K562 (cell line): Measurements from ENCODE around the gene SLC34A3. TPM values are rescaled to one million over a fixed set of nuclear protein-coding genes. Genes with fewer than 3 reads are reported as not detected.

ENCODE experiments used
- ADNP ChIP-seq: fragments of 200-800 bp; sonication (Bioruptor generic); IDR thresholded peaks from 2 replicates; pipeline ENCODE4 v1.6.1; 2016; ENCODE audit warnings: missing genetic modification characterization, missing compliant biosample characterization
- DIDO1 ChIP-seq: fragments of 450-650 bp; IDR thresholded peaks from 2 replicates; pipeline ENCODE4 v1.6.1; 2016; ENCODE audit warnings: low read depth, missing biosample characterization, missing genetic modification characterization
- GABPB1 ChIP-seq: sonication (generic); formaldehyde crosslinking; IDR thresholded peaks from 2 replicates; pipeline ENCODE4 v1.8.0; 2022; ENCODE audit warnings: mild to moderate bottlenecking, missing genetic modification reagents
- GTF2E2 ChIP-seq: fragments of 200-800 bp; sonication (Bioruptor generic); IDR thresholded peaks from 2 replicates; pipeline ENCODE4 v1.6.1; 2016; ENCODE audit warnings: missing genetic modification characterization, missing compliant biosample characterization
- KAT2B ChIP-seq: IDR thresholded peaks from one replicate; pipeline ENCODE4 v1.6.1; 2012; ENCODE audit warnings: low read depth, mild to moderate bottlenecking, control low read depth, inconsistent platforms, low read length, moderate library complexity
- KDM2B ChIP-seq: fragments of 250-450 bp; sonication (Bioruptor Pico); IDR thresholded peaks from 2 replicates; pipeline ENCODE4 v1.8.0; 2021; ENCODE audit warnings: mild to moderate bottlenecking, moderate library complexity
- MAFG ChIP-seq: fragments of 450-650 bp; conservative IDR thresholded peaks from 2 replicates; pipeline ENCODE4 v1.6.1; 2016; ENCODE audit warnings: missing genetic modification characterization, missing compliant biosample characterization
- MED1 ChIP-seq: sonication (generic); formaldehyde crosslinking; IDR thresholded peaks from 2 replicates; pipeline ENCODE4 v1.8.1; 2023; ENCODE audit warnings: missing genetic modification reagents, borderline replicate concordance
- NBN ChIP-seq: fragments of 450-650 bp; IDR thresholded peaks from 2 replicates; pipeline ENCODE4 v1.6.1; 2016; ENCODE audit warnings: low read depth, mild to moderate bottlenecking
- NFE2 ChIP-seq: IDR thresholded peaks from 2 replicates; pipeline ENCODE4 v1.6.1; 2014; ENCODE audit warnings: antibody characterized with exemption, low read depth
- POLR2A ChIP-seq: fragments of 450-650 bp; conservative IDR thresholded peaks from 2 replicates; pipeline ENCODE4 v1.6.1; 2016
- PRPF4 ChIP-seq: fragments of 200-400 bp; formaldehyde crosslinking; IDR thresholded peaks from one replicate; pipeline ENCODE4 v1.6.1; 2017; ENCODE audit warnings: low read length, low read depth, mild to moderate bottlenecking; ENCODE audit not compliant: insufficient read depth, poor library complexity, severe bottlenecking
- RREB1 ChIP-seq: fragments of 250-450 bp; sonication (Bioruptor Pico); IDR thresholded peaks from 2 replicates; pipeline ENCODE4 v1.4.0; 2020
- STAT5B ChIP-seq: fragments of 250-450 bp; sonication (Bioruptor Pico); IDR thresholded peaks from 2 replicates; pipeline ENCODE4 v1.8.0; 2021; ENCODE audit warnings: mild to moderate bottlenecking, inconsistent platforms
- ZZZ3 ChIP-seq: fragments of 450-650 bp; IDR thresholded peaks from 2 replicates; pipeline ENCODE4 v1.6.1; 2016; ENCODE audit warnings: antibody characterized with exemption, mild to moderate bottlenecking, moderate library complexity
- polyA plus RNA-seq, 8 experiments: library from polyadenylated mRNA; depleted of rRNA in 4 of 8; stranded (reverse) in 5 of 8; unstranded in 3 of 8; fragments of >200 nt; fragmentation: Nextera tagmentation in 2 of 8; fragmentation: Illumina TruSeq in 1 of 8; extraction: Ambion mirVana in 2 of 8; extraction: Trizol in 1 of 8; gene quantifications; 2 replicates each; pipeline versions ENCODE4 v1.2.1 to v1.2.3, GENCODE V29; 2011 to 2014; ENCODE audit warnings: inconsistent platforms in 1 of 8, missing spikeins in 1 of 8
- total RNA-seq, 7 experiments: library from RNA; depleted of rRNA in 6 of 7; stranded (reverse); fragments of >200 nt in 6 of 7; fragmentation: Illumina TruSeq in 2 of 7; extraction: Trizol in 2 of 7; gene quantifications; 2 replicates each; pipeline versions ENCODE4 v1.2.1 to v1.2.3, GENCODE V29; 2011 to 2021; ENCODE audit warnings: low replicate concordance in 1 of 7
- TF ChIP-seq, protein P1 (sequence below): IDR thresholded peaks from 2 replicates; pipeline ENCODE4 v1.6.1; 2011; ENCODE audit not compliant: insufficient read length; ENCODE audit errors: extremely low read depth
- TF ChIP-seq, protein P2 (sequence below): fragments of 450-650 bp; IDR thresholded peaks from 2 replicates; pipeline ENCODE4 v1.6.1; 2017; ENCODE audit warnings: antibody characterized with exemption
- TF ChIP-seq, protein P3 (sequence below), 2 experiments: fragments of 200-800 bp in 1 of 2; sonication (Bioruptor generic) in 1 of 2; sonication (generic) in 1 of 2; formaldehyde crosslinking in 1 of 2; IDR thresholded peaks in 1 of 2; conservative IDR thresholded peaks in 1 of 2; 2 replicates each; pipeline versions ENCODE4 v1.5.0 to v1.6.1; 2016 to 2020; ENCODE audit warnings: missing compliant biosample characterization in 1 of 2, missing genetic modification characterization in 1 of 2, missing genetic modification reagents in 1 of 2

SLC34A3 gene
- total and polyA plus RNA-seq, 9 of the 15 experiments (the other 6 are each of a cell fraction or from before 2014, with no cell fraction given), result not detected

- TF ChIP-seq RREB1 (CRISPR knock-in tag) (no peak), MED1 (CRISPR knock-in tag) (no peak), MAFG (tag) (no peak), NFE2 (peak; percentile 7; the same call in 1 of the 2 replicates), NBN (no peak), PRPF4 (peak; percentile 98), ADNP (no peak), ZZZ3 (no peak), POLR2A (peak; percentile 100), DIDO1 (no peak), KDM2B (CRISPR knock-in tag) (no peak), STAT5B (CRISPR knock-in tag) (no peak), GABPB1 (peak; percentile 44), GTF2E2 (peak; percentile 99), KAT2B (no peak)
- TF ChIP-seq, protein P1, sequence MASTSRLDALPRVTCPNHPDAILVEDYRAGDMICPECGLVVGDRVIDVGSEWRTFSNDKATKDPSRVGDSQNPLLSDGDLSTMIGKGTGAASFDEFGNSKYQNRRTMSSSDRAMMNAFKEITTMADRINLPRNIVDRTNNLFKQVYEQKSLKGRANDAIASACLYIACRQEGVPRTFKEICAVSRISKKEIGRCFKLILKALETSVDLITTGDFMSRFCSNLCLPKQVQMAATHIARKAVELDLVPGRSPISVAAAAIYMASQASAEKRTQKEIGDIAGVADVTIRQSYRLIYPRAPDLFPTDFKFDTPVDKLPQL, result peak; percentile 93
- TF ChIP-seq, protein P2, sequence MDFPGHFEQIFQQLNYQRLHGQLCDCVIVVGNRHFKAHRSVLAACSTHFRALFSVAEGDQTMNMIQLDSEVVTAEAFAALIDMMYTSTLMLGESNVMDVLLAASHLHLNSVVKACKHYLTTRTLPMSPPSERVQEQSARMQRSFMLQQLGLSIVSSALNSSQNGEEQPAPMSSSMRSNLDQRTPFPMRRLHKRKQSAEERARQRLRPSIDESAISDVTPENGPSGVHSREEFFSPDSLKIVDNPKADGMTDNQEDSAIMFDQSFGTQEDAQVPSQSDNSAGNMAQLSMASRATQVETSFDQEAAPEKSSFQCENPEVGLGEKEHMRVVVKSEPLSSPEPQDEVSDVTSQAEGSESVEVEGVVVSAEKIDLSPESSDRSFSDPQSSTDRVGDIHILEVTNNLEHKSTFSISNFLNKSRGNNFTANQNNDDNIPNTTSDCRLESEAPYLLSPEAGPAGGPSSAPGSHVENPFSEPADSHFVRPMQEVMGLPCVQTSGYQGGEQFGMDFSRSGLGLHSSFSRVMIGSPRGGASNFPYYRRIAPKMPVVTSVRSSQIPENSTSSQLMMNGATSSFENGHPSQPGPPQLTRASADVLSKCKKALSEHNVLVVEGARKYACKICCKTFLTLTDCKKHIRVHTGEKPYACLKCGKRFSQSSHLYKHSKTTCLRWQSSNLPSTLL, result no peak
- TF ChIP-seq, protein P3, sequence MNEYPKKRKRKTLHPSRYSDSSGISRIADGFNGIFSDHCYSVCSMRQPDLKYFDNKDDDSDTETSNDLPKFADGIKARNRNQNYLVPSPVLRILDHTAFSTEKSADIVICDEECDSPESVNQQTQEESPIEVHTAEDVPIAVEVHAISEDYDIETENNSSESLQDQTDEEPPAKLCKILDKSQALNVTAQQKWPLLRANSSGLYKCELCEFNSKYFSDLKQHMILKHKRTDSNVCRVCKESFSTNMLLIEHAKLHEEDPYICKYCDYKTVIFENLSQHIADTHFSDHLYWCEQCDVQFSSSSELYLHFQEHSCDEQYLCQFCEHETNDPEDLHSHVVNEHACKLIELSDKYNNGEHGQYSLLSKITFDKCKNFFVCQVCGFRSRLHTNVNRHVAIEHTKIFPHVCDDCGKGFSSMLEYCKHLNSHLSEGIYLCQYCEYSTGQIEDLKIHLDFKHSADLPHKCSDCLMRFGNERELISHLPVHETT (CRISPR knock-in tag; conservative IDR thresholded peaks at IDR 0.05 in 1 of 2, IDR thresholded peaks at IDR 0.05 in 1 of 2), result 0 out of 4 replicates have a peak, but pooled peaks of 1 of the 2 experiments have one; percentile 2
These were observed 10.3 kb downstream of the SLC34A3 start, which contains the start of gene TUBB4B (continued) for GRCh38 chr9:137240841-137241489.
